Peyer's patch (tissue), 4 donors: ENCODE data around the gene NRARP.

Source experiments
- CTCF ChIP-seq, 6 experiments: fragments of 450-650 bp in 4 of 6; fragments of 200-600 bp in 2 of 6; sonication (generic) in 1 of 6; IDR thresholded peaks; one replicate each; pipeline ENCODE4 v1.5.1; 2017 to 2019; ENCODE audit warnings: antibody characterized with exemption in 6 of 6, mild to moderate bottlenecking in 3 of 6, moderate library complexity in 1 of 6
- POLR2A ChIP-seq, 2 donors: fragments of 450-650 bp; IDR thresholded peaks; one replicate each; pipeline ENCODE4 v1.5.1; 2017; ENCODE audit warnings: antibody characterized with exemption in 2 of 2, mild to moderate bottlenecking in 2 of 2, moderate library complexity in 2 of 2

GRCh38 chr9:137273611-137274320 is 28.3 kb downstream of the NRARP start:
- no peak for TF ChIP-seq CTCF (IDR thresholded peaks at IDR 0.05)
- no peak for TF ChIP-seq POLR2A (IDR thresholded peaks at IDR 0.05)
